DND-41 (cell line): ENCODE results near the gene PRODH2.

Experiments
- ATAC-seq: fragments of 200-7000 bp; cut with Tn5 transposase; 3 replicates; pipeline ENCODE4 v1.9.1; 2021; ENCODE audit warnings: low read depth; ENCODE audit not compliant: insufficient read depth
- DNase-seq: peaks from one replicate; pipeline ENCODE4 v3.0.0-alpha.2; 2020
- H2AFZ ChIP-seq: 2 replicates; pipeline ENCODE4 v1.6.0; 2012; ENCODE audit warnings: low read depth, low read length
- H3K27ac ChIP-seq: 2 replicates; pipeline ENCODE4 v1.5.1; 2012; ENCODE audit warnings: low read length, inconsistent platforms
- H3K27me3 ChIP-seq: fragments of 200-600 bp; sonication (generic); 2 replicates; pipeline ENCODE4 v1.6.0; 2012; ENCODE audit warnings: low read length, mild to moderate bottlenecking, inconsistent platforms; ENCODE audit not compliant: insufficient read depth, poor library complexity
- H3K36me3 ChIP-seq: 2 replicates; pipeline ENCODE4 v1.5.1; 2012; ENCODE audit warnings: low read length, inconsistent platforms; ENCODE audit not compliant: insufficient read depth
- H3K4me1 ChIP-seq: 2 replicates; pipeline ENCODE4 v1.5.1; 2012; ENCODE audit warnings: mild to moderate bottlenecking, low read length; ENCODE audit not compliant: insufficient read depth
- H3K4me2 ChIP-seq: 2 replicates; pipeline ENCODE4 v1.6.0; 2012; ENCODE audit warnings: mild to moderate bottlenecking, moderate library complexity, low read length, inconsistent platforms; ENCODE audit not compliant: insufficient read depth
- H3K4me3 ChIP-seq, 2 experiments: fragments of 200-600 bp in 1 of 2; shearing (Covaris generic) in 1 of 2; 2 replicates each; pipeline ENCODE4 v1.5.1; 2012 to 2016; ENCODE audit warnings: inconsistent platforms in 2 of 2, low read length in 2 of 2, mild to moderate bottlenecking in 2 of 2, low read depth in 1 of 2, moderate library complexity in 1 of 2
- H3K79me2 ChIP-seq: 2 replicates; pipeline ENCODE4 v1.6.0; 2012; ENCODE audit warnings: low read length, inconsistent platforms; ENCODE audit not compliant: insufficient read depth
- H3K9ac ChIP-seq: 2 replicates; pipeline ENCODE4 v1.6.0; 2012; ENCODE audit warnings: low read depth, mild to moderate bottlenecking, inconsistent platforms, low read length, moderate library complexity
- H3K9me3 ChIP-seq: 2 replicates; pipeline ENCODE4 v1.5.1; 2012; ENCODE audit warnings: low read length, moderate library complexity, mild to moderate bottlenecking, inconsistent platforms; ENCODE audit not compliant: insufficient read depth, severe bottlenecking
- H4K20me1 ChIP-seq: 2 replicates; pipeline ENCODE4 v1.6.0; 2012; ENCODE audit warnings: low read length; ENCODE audit not compliant: insufficient read depth
- CTCF ChIP-seq: IDR thresholded peaks from 2 replicates; pipeline ENCODE4 v1.5.1; 2012; ENCODE audit warnings: borderline replicate concordance, low read length, moderate library complexity, mild to moderate bottlenecking; ENCODE audit not compliant: poor library complexity, severe bottlenecking; ENCODE audit errors: extremely low read depth
- EZH2 ChIP-seq: IDR thresholded peaks from 3 replicates; pipeline ENCODE4 v1.6.1; 2012; ENCODE audit warnings: borderline replicate concordance, low read depth, mild to moderate bottlenecking, moderate library complexity, low read length, inconsistent platforms; ENCODE audit not compliant: severe bottlenecking

Gene PRODH2

GRCh38 chr19:35830986-35831385 is 18.3 kb upstream of the PRODH2 start:
- no peak overlapping the region for H3K4me3 ChIP-seq
- peaks cover 6% of the 10 kb centered on the region; the same call in 1 of the 2 replicates for H4K20me1 ChIP-seq
- H3K79me2 ChIP-seq = no peaks in the 10 kb centered on the region
- H3K27me3 ChIP-seq = no peaks in the 10 kb centered on the region
- DNase-seq (no peak), ATAC-seq (no peak)
- no peaks in the 10 kb centered on the region for H3K4me1 ChIP-seq
- no peak for TF ChIP-seq CTCF
- TF ChIP-seq EZH2 = no peak
- H3K9me3 ChIP-seq = no peaks in the 10 kb centered on the region
- H3K4me2 ChIP-seq = no peak overlapping the region
- no peak overlapping the region for H2AFZ ChIP-seq
- H3K27ac ChIP-seq = no peak overlapping the region
- no peaks in the 10 kb centered on the region for H3K36me3 ChIP-seq
- no peak overlapping the region for H3K9ac ChIP-seq

GRCh38 chr19:35828692-35829301 is 16.2 kb upstream of the PRODH2 start:
- no peak overlapping the region for H3K4me2 ChIP-seq
- DNase-seq = peak; percentile 66

GRCh38 chr19:35824150-35824549 is 11.5 kb upstream of the PRODH2 start:
- no peaks in the 10 kb centered on the region for H3K9me3 ChIP-seq
- no peak for ATAC-seq
- no peak overlapping the region for H3K4me3 ChIP-seq
- H3K4me1 ChIP-seq = no peaks in the 10 kb centered on the region
- no peak overlapping the region for H3K27ac ChIP-seq
- TF ChIP-seq EZH2 (no peak), CTCF (no peak)
- no peaks in the 10 kb centered on the region; the same call in 1 of the 2 replicates for H4K20me1 ChIP-seq
- H3K4me2 ChIP-seq = no peak overlapping the region
- no peaks in the 10 kb centered on the region for H3K79me2 ChIP-seq
- no peak for DNase-seq
- no peak overlapping the region for H3K9ac ChIP-seq
- no peaks in the 10 kb centered on the region for H3K27me3 ChIP-seq
- no peak overlapping the region for H2AFZ ChIP-seq
- no peaks in the 10 kb centered on the region for H3K36me3 ChIP-seq

More at GRCh38 chr19:35828692-35829301, 16.2 kb upstream of the PRODH2 start:
- ATAC-seq = peak; percentile 83
- no peak overlapping the region for H2AFZ ChIP-seq
- H3K9ac ChIP-seq = no peak overlapping the region
- no peaks in the 10 kb centered on the region for H3K79me2 ChIP-seq
- H3K9me3 ChIP-seq = no peaks in the 10 kb centered on the region
- TF ChIP-seq CTCF = no peak
- TF ChIP-seq EZH2 = no peak
- no peaks in the 10 kb centered on the region for H3K36me3 ChIP-seq
- H4K20me1 ChIP-seq = peaks cover 6% of the 10 kb centered on the region; the same call in 1 of the 2 replicates
- H3K4me1 ChIP-seq = no peaks in the 10 kb centered on the region
- no peaks in the 10 kb centered on the region for H3K27me3 ChIP-seq
- no peak overlapping the region for H3K27ac ChIP-seq
- no peak overlapping the region for H3K4me3 ChIP-seq
